OCI-LY3 (cell line): ENCODE results near the gene RNASET2.
A peak's percentile ranks its signal among the peaks of the same experiment; 100 is the strongest.
"Not testable (repeated sequence)": the region's sequence is repeated elsewhere in the genome, so short reads cannot be mapped to it uniquely, and the experiment has no call there.

Experiments
- H2AFZ ChIP-seq: fragments of 200-600, 300-600 bp; shearing (Covaris generic); 2 replicates; pipeline ENCODE4 v1.6.0; 2014; ENCODE audit warnings: antibody characterized with exemption, low read depth, low read length
- H3K27ac ChIP-seq: fragments of 200-600, 300-600 bp; sonication (generic); 2 replicates; pipeline ENCODE4 v1.5.1; 2014; ENCODE audit warnings: mild to moderate bottlenecking, low read length, moderate library complexity, mixed read lengths
- H3K27me3 ChIP-seq: fragments of 200-600, 300-600 bp; sonication (generic); 2 replicates; pipeline ENCODE4 v1.6.1; 2014; ENCODE audit warnings: low read depth, low read length, mixed read lengths
- H3K36me3 ChIP-seq: fragments of 200-600, 300-600 bp; sonication (generic); replicated peaks from 2 replicates; pipeline ENCODE3; 2014; ENCODE audit warnings: low read depth, low read length, mixed read lengths
- H3K4me1 ChIP-seq: fragments of 300-600, 200-600 bp; sonication (generic); 2 replicates; pipeline ENCODE4 v1.6.1; 2014; ENCODE audit warnings: low read length, mixed read lengths
- H3K4me2 ChIP-seq: fragments of 200-600, 300-600 bp; sonication (generic); 2 replicates; pipeline ENCODE4 v1.6.1; 2014; ENCODE audit warnings: low read length, mixed read lengths
- H3K4me3 ChIP-seq: fragments of 300-600, 200-600 bp; sonication (generic); 2 replicates; pipeline ENCODE4 v1.5.1; 2014; ENCODE audit warnings: antibody characterized with exemption, mild to moderate bottlenecking, low read length, moderate library complexity
- H3K79me2 ChIP-seq: fragments of 300-600, 200-600 bp; shearing (Covaris generic); 2 replicates; pipeline ENCODE4 v1.6.1; 2014; ENCODE audit warnings: mild to moderate bottlenecking, low read length, mixed read lengths
- H3K9ac ChIP-seq: fragments of 300-600, 200-600 bp; shearing (Covaris generic); 2 replicates; pipeline ENCODE4 v1.6.0; 2014; ENCODE audit warnings: mild to moderate bottlenecking, low read length, moderate library complexity
- H3K9me3 ChIP-seq: fragments of 200-600, 300-600 bp; shearing (Covaris generic); 2 replicates; pipeline ENCODE4 v1.6.1; 2014; ENCODE audit warnings: low read length, mixed read lengths; ENCODE audit not compliant: insufficient read depth
- H4K20me1 ChIP-seq: fragments of 200-600, 300-600 bp; sonication (generic); 2 replicates; pipeline ENCODE4 v1.6.1; 2016; ENCODE audit warnings: low read length, mixed read lengths; ENCODE audit not compliant: insufficient read depth
- CTCF ChIP-seq: fragments of 200-600, 300-600 bp; sonication (generic); IDR thresholded peaks from 2 replicates; pipeline ENCODE4 v1.5.1; 2014; ENCODE audit warnings: antibody characterized with exemption, low read length, low read depth
- EZH2phosphoT487 ChIP-seq: fragments of 200-600 bp; shearing (Covaris generic); IDR thresholded peaks from 2 replicates; pipeline ENCODE4 v1.6.1; 2018; ENCODE audit warnings: antibody characterized with exemption, mixed run types, low read depth

RNASET2 gene

GRCh38 chr6:166951670-166952060 lies 4.7 kb downstream of the RNASET2 start:
- Histone ChIP-seq H2AFZ (no peak overlapping the region), H3K9me3 (no peaks in the 10 kb centered on the region), H3K4me3 (peak overlapping the region; percentile 30; the same call in 1 of the 2 replicates), H3K4me1 (peaks cover 51% of the 10 kb centered on the region), H3K4me2 (peak overlapping the region; percentile 98; the same call in 1 of the 2 replicates), H3K36me3 (peaks cover 14% of the 10 kb centered on the region), H4K20me1 (peaks cover 34% of the 10 kb centered on the region), H3K79me2 (no peaks in the 10 kb centered on the region), H3K9ac (no peak overlapping the region), H3K27ac (peak overlapping the region; percentile 89), H3K27me3 (peaks cover 19% of the 10 kb centered on the region)
- no peak for TF ChIP-seq EZH2phosphoT487
- TF ChIP-seq CTCF, result no peak

DNA sequence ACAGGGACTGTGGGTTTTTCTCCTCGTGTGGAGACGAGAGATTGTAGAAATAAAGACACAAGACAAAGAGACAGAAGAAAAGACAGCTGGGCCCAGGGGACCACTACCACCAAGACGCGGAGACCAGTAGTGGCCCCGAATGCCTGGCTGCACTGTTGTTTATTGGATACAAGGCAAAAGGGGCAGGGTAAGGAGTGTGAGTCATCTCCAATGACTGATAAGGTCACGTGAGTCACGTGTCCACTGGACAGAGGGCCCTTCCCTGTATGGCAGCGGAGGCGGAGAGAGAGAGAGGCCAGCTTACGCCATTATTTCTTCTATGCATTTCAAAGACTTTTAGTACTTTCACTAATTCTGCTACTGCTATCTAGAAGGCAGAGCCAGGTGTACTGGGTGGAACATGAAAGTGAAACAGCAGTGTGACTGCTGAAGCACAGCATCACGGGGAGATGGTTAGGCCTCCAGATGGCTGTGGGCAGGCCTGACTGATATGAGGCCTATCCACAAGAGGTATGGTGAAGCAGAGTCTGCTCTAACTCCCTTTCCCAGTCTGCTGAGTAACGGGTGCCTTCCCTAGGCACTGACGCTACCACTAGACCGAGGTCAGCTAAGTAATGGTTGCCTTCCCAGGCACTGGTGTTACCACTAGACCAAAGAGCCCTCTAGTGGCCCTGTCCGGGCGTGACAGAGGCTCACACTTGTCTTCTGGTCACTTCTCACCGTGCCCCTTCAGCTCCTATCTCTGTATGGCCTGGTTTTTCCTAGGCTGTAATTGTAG lies 5.3 kb downstream of the RNASET2 start:
- H4K20me1 ChIP-seq, result peaks cover 34% of the 10 kb centered on the region
- not testable (repeated sequence) for H2AFZ ChIP-seq, H3K79me2 ChIP-seq

DNA sequence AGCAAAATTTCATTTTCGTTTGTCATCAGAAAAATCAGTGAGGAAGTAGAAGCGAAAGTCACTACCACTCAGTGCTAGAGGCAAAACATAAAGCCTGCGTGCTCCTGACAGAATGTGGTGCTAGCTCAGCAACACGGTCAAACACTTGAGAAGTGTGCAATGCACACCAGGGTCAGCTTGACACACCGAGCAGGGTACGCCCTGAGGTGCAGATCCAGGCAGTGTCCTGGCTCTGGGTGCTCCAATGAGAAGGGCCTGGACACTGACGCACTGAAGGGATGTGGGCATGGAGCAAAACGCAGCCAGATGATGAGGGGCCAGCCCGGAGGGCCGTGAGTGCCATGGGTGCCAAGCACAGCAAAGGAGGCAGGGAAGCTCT lies 5.9 kb downstream of the RNASET2 start:
- peaks cover 48% of the 10 kb centered on the region for H3K4me1 ChIP-seq
- peaks cover 18% of the 10 kb centered on the region for H3K36me3 ChIP-seq
- H3K27ac ChIP-seq, result peak overlapping the region; percentile 89
- peak overlapping the region; percentile 51; the same call in 1 of the 2 replicates for H3K9ac ChIP-seq
- peaks cover 34% of the 10 kb centered on the region for H4K20me1 ChIP-seq
- H3K27me3 ChIP-seq, result peaks cover 16% of the 10 kb centered on the region
- no peak overlapping the region for H2AFZ ChIP-seq
- H3K79me2 ChIP-seq, result no peaks in the 10 kb centered on the region
- TF ChIP-seq EZH2phosphoT487 (no peak), CTCF (no peak)
- H3K4me3 ChIP-seq, result peak overlapping the region; percentile 70
- H3K4me2 ChIP-seq, result peak overlapping the region; percentile 98
- no peaks in the 10 kb centered on the region for H3K9me3 ChIP-seq

More for the DNA sequence above, 5.3 kb downstream of the RNASET2 start:
- H3K9me3 ChIP-seq, result not testable (repeated sequence)
- Histone ChIP-seq H3K27ac (peak overlapping the region; percentile 89), H3K9ac (peak overlapping the region; percentile 51; the same call in 1 of the 2 replicates), H3K4me3 (peak overlapping the region; percentile 70), H3K4me1 (peaks cover 51% of the 10 kb centered on the region), H3K4me2 (peak overlapping the region; percentile 98), H3K27me3 (peaks cover 19% of the 10 kb centered on the region), H3K36me3 (peaks cover 18% of the 10 kb centered on the region)
- TF ChIP-seq CTCF, result peak; percentile 52

DNA sequence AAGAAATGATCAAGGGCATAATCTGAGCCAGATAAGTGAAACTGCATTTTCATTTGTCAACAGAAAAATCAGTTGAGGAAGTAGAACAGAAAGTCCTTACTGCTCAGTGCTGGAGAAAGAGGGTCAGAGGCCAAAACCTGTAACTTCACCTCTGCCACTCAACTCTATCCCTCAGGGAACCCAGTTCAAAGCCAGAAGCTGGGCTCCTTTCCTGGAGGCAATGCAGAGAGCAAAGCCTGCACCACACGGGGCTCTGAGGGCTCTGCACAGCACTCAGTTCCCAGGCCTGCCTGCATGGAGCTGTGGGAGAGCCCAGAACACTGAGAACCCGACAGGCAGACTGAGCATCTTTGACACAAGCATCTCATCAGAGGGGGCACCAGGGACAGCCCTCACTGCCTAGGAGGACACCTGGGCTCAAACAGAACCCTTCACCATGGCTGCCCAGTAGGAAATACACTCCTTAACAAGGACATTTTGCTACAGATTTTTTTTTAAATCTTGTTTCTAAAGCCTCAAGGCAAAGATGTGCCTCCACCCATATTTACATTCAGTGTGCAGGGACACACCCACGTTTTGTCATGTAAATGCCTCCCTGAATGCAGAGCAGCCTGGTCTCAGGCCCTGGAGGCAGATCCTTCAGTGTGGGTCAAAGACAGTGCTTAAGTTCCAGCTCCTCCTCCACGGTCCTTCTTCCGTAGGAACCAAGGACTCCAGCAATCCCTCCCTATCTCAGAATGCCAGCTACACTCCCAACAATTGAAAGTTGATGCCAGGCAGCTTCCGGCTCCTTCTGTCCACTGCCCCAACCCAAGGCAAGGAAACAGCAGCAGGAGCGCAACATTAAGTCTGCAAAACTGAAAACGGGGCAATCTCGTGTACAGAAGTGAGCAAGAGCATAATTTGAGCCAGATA lies 6.6 kb downstream of the RNASET2 start:
- H3K36me3 ChIP-seq, result peaks cover 18% of the 10 kb centered on the region
- peak overlapping the region; percentile 15; the same call in 1 of the 2 replicates for H3K9ac ChIP-seq
- peak overlapping the region; percentile 89 for H3K27ac ChIP-seq
- TF ChIP-seq EZH2phosphoT487 (no peak), CTCF (no peak)
- peak overlapping the region; percentile 70 for H3K4me3 ChIP-seq
- H4K20me1 ChIP-seq, result peaks cover 34% of the 10 kb centered on the region
- H3K9me3 ChIP-seq, result no peaks in the 10 kb centered on the region
- H3K4me1 ChIP-seq, result peaks cover 48% of the 10 kb centered on the region
- H3K27me3 ChIP-seq, result peaks cover 14% of the 10 kb centered on the region
- no peak overlapping the region for H2AFZ ChIP-seq
- H3K79me2 ChIP-seq, result no peaks in the 10 kb centered on the region
- H3K4me2 ChIP-seq, result peak overlapping the region; percentile 98

DNA sequence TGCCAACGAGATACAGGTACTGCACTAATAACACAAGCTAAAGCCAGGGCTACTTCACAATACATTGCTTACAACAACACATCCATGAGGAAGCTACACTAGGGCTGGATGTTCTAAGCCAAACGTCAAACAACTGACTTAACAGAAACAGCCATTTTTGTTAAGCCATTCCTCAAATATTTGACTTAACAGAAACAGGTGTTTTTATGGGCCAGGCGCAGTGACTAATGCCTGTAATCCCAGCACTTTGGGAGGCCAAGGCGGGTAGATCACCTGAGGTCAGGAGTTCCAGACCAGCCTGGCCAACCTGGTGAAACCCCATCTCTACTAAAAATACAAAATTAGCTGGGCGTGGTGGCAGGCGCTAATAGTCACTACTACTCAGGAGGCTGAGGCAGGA lies 7.6 kb downstream of the RNASET2 start:
- not testable (repeated sequence) for H3K27ac ChIP-seq, H3K4me3 ChIP-seq, H3K9me3 ChIP-seq, H2AFZ ChIP-seq, H3K27me3 ChIP-seq, H3K9ac ChIP-seq, H3K79me2 ChIP-seq
- peaks cover 27% of the 10 kb centered on the region for H4K20me1 ChIP-seq
- peak overlapping the region; percentile 98; the same call in 1 of the 2 replicates for H3K4me2 ChIP-seq
- peaks cover 14% of the 10 kb centered on the region for H3K36me3 ChIP-seq
- peaks cover 41% of the 10 kb centered on the region for H3K4me1 ChIP-seq
